Stimulated activated CD4-positive, alpha-beta T cell treated with anti-CD3 and anti-CD28 coated beads, Interleukin-2, amount 100 ng/mL, for 4 hours (primary cell): Measurements from ENCODE around the gene LEO1.

Experiments used
- DNase-seq: peaks from one replicate; pipeline ENCODE4 v3.0.0-alpha.2; 2020; ENCODE audit warnings: low read depth

The LEO1 gene

GRCh38 chr15:51971375-51972133, at the start of gene LEO1:
TSS of gene LEO1 (minus strand) at chr15:51971778. CDS start at chr15:51971745, 33 bp downstream.
- peak; percentile 86 for DNase-seq

GRCh38 chr15:52021128-52021671, 49.6 kb upstream of the LEO1 start:
- DNase-seq: peak; percentile 75

GRCh38 chr15:52020221-52021085, 48.9 kb upstream of the LEO1 start:
- no peak for DNase-seq

- peak; percentile 45 for DNase-seq
These were observed 48.0 kb upstream of the LEO1 start for GRCh38 chr15:52019394-52020220.

GRCh38 chr15:52018693-52019393, 47.3 kb upstream of the LEO1 start, which contains the start of gene MAPK6:
TSS of gene MAPK6 (plus strand) at chr15:52019219. CDS start at chr15:52046461, 27,242 bp downstream.
- DNase-seq: peak; percentile 94

- DNase-seq: no peak
These were observed 46.7 kb upstream of the LEO1 start for GRCh38 chr15:52018244-52018643.

GRCh38 chr15:52016316-52016715, 44.7 kb upstream of the LEO1 start:
- no peak for DNase-seq

- DNase-seq: no peak
These were observed 43.0 kb upstream of the LEO1 start for GRCh38 chr15:52014616-52015015.

- DNase-seq: no peak
These were observed 41.7 kb upstream of the LEO1 start for GRCh38 chr15:52013151-52013791.

GRCh38 chr15:52012210-52012609, 40.6 kb upstream of the LEO1 start:
- no peak for DNase-seq

- no peak for DNase-seq
These were observed 40.1 kb upstream of the LEO1 start for GRCh38 chr15:52011711-52012144.

- no peak for DNase-seq
These were observed 39.3 kb upstream of the LEO1 start for GRCh38 chr15:52010633-52011595.

GRCh38 chr15:52008698-52009434, 37.3 kb upstream of the LEO1 start:
- DNase-seq: no peak

GRCh38 chr15:52008359-52008697, 36.8 kb upstream of the LEO1 start:
- no peak for DNase-seq

GRCh38 chr15:52006702-52007340, 35.2 kb upstream of the LEO1 start:
- DNase-seq: no peak

- no peak for DNase-seq
These were observed 34.4 kb upstream of the LEO1 start for GRCh38 chr15:52005748-52006701.

- DNase-seq: no peak
These were observed 33.2 kb upstream of the LEO1 start for GRCh38 chr15:52004806-52005205.
